ENCODE data around the gene TEX26. TPM values are rescaled to one million over a fixed set of nuclear protein-coding genes. Genes with fewer than 3 reads are reported as not detected.

The TEX26 gene
- total RNA-seq, 2 experiments from 2014 or later = not detected

DNA sequence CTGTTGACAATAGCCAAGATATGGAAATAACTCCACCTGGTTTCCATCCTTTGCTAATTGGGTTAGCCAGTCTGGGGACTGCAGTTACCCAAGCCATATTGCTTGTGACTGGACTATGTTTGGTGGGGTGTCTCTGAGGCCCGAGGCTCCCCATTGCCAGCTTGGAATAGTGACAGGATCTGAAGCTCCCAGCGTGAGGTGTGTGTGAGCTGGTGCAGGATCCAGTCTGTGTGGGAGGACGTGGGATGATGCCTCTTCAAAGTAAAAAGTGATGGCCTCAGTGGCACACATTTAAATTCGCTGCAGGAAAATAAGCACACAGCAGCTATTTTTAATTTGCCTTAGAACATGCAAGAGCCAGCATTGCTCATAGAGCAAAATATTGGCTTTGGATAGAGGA is 75.0 kb downstream of the TEX26 start:
- Histone ChIP-seq H3K9me3 (ENCODE audit: low read length) (no peaks in the 10 kb centered on the region), H4K20me1 (ENCODE audit: insufficient read depth, low read length) (no peaks in the 10 kb centered on the region), H3K4me1 (ENCODE audit: insufficient read depth, low read length, poor library complexity, severe bottlenecking) (peaks cover 7% of the 10 kb centered on the region), H3K27ac (ENCODE audit: low read depth, low read length, poor library complexity, severe bottlenecking) (no peak overlapping the region), H3K4me3 (ENCODE audit: low read depth, low read length, poor library complexity, severe bottlenecking) (no peak overlapping the region), H3K9me2 (ENCODE audit: insufficient read depth, low read length) (no peaks in the 10 kb centered on the region), H2AFZ (ENCODE audit: low read length) (no peak overlapping the region), H3K79me2 (ENCODE audit: insufficient read depth, low read depth, low read length) (no peaks in the 10 kb centered on the region), H3K4me2 (ENCODE audit: low read length) (no peak overlapping the region), H3K36me3 (ENCODE audit: insufficient read depth, low read length) (no peaks in the 10 kb centered on the region)
- no TSS peak for BruUV-seq (replicated peaks)
- no peak for DNase-seq (ENCODE audit: low spot score)
- intact Hi-C loops (cut with micrococcal nuclease; ENCODE audit: unreplicated experiment) = no loop called here
- ChIA-PET CTCF (ENCODE audit: unreplicated experiment) (no interaction called here), POLR2A (no interaction called here)
- TF ChIP-seq EZH2phosphoT487 (IDR thresholded peaks at IDR 0.05; ENCODE audit: borderline replicate concordance, low read depth, low read length) = no peak
- TF ChIP-seq, protein P1, sequence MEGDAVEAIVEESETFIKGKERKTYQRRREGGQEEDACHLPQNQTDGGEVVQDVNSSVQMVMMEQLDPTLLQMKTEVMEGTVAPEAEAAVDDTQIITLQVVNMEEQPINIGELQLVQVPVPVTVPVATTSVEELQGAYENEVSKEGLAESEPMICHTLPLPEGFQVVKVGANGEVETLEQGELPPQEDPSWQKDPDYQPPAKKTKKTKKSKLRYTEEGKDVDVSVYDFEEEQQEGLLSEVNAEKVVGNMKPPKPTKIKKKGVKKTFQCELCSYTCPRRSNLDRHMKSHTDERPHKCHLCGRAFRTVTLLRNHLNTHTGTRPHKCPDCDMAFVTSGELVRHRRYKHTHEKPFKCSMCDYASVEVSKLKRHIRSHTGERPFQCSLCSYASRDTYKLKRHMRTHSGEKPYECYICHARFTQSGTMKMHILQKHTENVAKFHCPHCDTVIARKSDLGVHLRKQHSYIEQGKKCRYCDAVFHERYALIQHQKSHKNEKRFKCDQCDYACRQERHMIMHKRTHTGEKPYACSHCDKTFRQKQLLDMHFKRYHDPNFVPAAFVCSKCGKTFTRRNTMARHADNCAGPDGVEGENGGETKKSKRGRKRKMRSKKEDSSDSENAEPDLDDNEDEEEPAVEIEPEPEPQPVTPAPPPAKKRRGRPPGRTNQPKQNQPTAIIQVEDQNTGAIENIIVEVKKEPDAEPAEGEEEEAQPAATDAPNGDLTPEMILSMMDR (conservative IDR thresholded peaks at IDR 0.05; ENCODE audit: low read length) = no peak

DNA sequence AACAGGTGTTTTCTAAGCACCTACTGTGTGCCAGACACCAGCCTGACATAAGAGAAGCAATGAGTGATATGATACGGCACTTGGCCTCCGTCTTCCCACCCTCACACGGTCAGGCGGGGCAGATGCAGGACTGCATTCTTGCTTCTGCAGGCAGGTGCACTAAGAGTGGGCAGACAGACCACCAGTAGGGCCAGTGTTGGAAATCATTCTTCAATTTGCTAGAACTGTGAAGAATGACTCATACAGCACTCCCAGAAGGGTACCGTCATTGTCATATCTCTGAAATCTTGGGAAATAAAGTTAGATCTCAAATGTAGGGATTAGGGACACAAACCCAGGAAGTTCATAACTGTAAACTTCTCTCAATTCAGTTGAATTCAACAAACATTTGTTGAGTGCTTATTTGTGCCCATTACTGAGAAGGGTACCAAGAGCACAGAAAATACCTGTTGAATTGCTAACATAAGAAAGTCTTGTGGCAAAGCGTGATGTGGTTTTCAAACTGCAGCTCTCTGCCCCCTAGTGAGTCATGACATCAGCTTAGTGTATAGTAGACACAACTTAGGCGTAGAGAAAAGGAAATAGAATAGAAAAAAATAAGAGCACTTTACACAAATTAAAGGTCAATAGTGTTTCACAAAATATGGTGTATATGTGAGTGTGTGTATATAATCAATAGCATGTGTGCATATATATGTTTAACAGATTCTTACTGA is 76.1 kb downstream of the TEX26 start:
- Histone ChIP-seq H3K9me3 (ENCODE audit: low read length) (no peaks in the 10 kb centered on the region), H3K4me1 (ENCODE audit: insufficient read depth, low read length, poor library complexity, severe bottlenecking) (peaks cover 7% of the 10 kb centered on the region), H3K9me2 (ENCODE audit: insufficient read depth, low read length) (no peaks in the 10 kb centered on the region), H2AFZ (ENCODE audit: low read length) (no peak overlapping the region), H3K4me2 (ENCODE audit: low read length) (no peak overlapping the region), H3K27ac (ENCODE audit: low read depth, low read length, poor library complexity, severe bottlenecking) (no peak overlapping the region), H3K36me3 (ENCODE audit: insufficient read depth, low read length) (no peaks in the 10 kb centered on the region), H3K79me2 (ENCODE audit: insufficient read depth, low read depth, low read length) (no peaks in the 10 kb centered on the region), H4K20me1 (ENCODE audit: insufficient read depth, low read length) (no peaks in the 10 kb centered on the region), H3K4me3 (ENCODE audit: low read depth, low read length, poor library complexity, severe bottlenecking) (no peak overlapping the region)
- BruUV-seq (replicated peaks) = no TSS peak
- intact Hi-C loops (cut with micrococcal nuclease; ENCODE audit: unreplicated experiment) = no loop called here
- TF ChIP-seq, protein P1 (conservative IDR thresholded peaks at IDR 0.05; ENCODE audit: low read length) = no peak
- no peak for TF ChIP-seq EZH2phosphoT487 (IDR thresholded peaks at IDR 0.05; ENCODE audit: borderline replicate concordance, low read depth, low read length)
- DNase-seq (ENCODE audit: low spot score) = no peak
- ChIA-PET POLR2A (no interaction called here), CTCF (ENCODE audit: unreplicated experiment) (no interaction called here)

DNA sequence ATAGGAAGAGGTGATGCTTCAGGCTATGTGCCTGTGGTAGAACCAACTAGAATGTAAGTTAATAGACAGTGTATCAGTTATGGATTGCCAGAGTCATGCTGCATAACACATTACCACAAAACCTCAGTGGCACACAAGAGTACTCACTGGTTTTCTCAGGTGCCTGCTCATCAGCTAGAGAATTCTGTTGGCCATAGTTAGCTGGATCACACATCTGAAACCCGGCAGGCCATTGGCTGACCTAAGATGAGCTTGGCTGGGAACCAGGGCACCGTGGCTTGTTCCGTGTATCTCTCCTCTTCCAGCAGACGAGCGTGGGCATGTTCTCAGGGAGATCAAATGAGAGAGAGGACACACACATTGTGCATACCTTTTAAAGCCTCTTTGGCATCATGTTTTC is 76.7 kb downstream of the TEX26 start:
- H4K20me1 ChIP-seq (ENCODE audit: insufficient read depth, low read length) = no peaks in the 10 kb centered on the region
- TF ChIP-seq, protein P1 (conservative IDR thresholded peaks at IDR 0.05; ENCODE audit: low read length) = no peak
- no peak for TF ChIP-seq EZH2phosphoT487 (IDR thresholded peaks at IDR 0.05; ENCODE audit: borderline replicate concordance, low read depth, low read length)
- no peaks in the 10 kb centered on the region for H3K79me2 ChIP-seq (ENCODE audit: insufficient read depth, low read depth, low read length)
- H3K9me3 ChIP-seq (ENCODE audit: low read length) = no peaks in the 10 kb centered on the region
- no peak overlapping the region for H3K4me3 ChIP-seq (ENCODE audit: low read depth, low read length, poor library complexity, severe bottlenecking)
- BruUV-seq (replicated peaks) = no TSS peak
- no peak for DNase-seq (ENCODE audit: low spot score)
- peaks cover 7% of the 10 kb centered on the region for H3K4me1 ChIP-seq (ENCODE audit: insufficient read depth, low read length, poor library complexity, severe bottlenecking)
- H3K27ac ChIP-seq (ENCODE audit: low read depth, low read length, poor library complexity, severe bottlenecking) = no peak overlapping the region
- no peak overlapping the region for H3K4me2 ChIP-seq (ENCODE audit: low read length)
- no peak overlapping the region for H2AFZ ChIP-seq (ENCODE audit: low read length)
- ChIA-PET CTCF (ENCODE audit: unreplicated experiment) (no interaction called here), POLR2A (no interaction called here)
- no peaks in the 10 kb centered on the region for H3K9me2 ChIP-seq (ENCODE audit: insufficient read depth, low read length)
- no peaks in the 10 kb centered on the region for H3K36me3 ChIP-seq (ENCODE audit: insufficient read depth, low read length)
- intact Hi-C loops (cut with micrococcal nuclease; ENCODE audit: unreplicated experiment) = no loop called here

All from OCI-LY7 (cell line).